Glomerular visceral epithelial cell (primary cell): Measurements from ENCODE around the gene TBCK.

ENCODE experiments used
- DNase-seq: peaks from one replicate; pipeline ENCODE4 v3.0.0-alpha.2; 2016; ENCODE audit errors: extremely low spot score

TBCK gene

GRCh38 chr4:106315968-106316772 is at the start of gene TBCK, which contains the start of gene AIMP1:
Gene TBCK (minus strand): TSS chr4:106316209. CDS start chr4:106308960, 7,249 bp downstream.
Gene AIMP1 (plus strand): TSS chr4:106316550. CDS start chr4:106325010, 8,460 bp downstream.
- DNase-seq, result peak; percentile 90

GRCh38 chr4:106365613-106366012 is 49.6 kb upstream of the TBCK start:
- DNase-seq, result peak; percentile 66

- no peak for DNase-seq
Observed at GRCh38 chr4:106364282-106364681, 48.3 kb upstream of the TBCK start.

GRCh38 chr4:106362086-106362825 is 46.2 kb upstream of the TBCK start:
- DNase-seq, result no peak

- peak; percentile 25 for DNase-seq
Observed at GRCh38 chr4:106358899-106359298, 42.9 kb upstream of the TBCK start.

GRCh38 chr4:106355193-106355592 is 39.2 kb upstream of the TBCK start:
- DNase-seq, result no peak

- no peak for DNase-seq
Observed at GRCh38 chr4:106353786-106354185, 37.8 kb upstream of the TBCK start.

- DNase-seq, result no peak
Observed at GRCh38 chr4:106351016-106351415, 35.0 kb upstream of the TBCK start.

GRCh38 chr4:106347167-106347566 is 31.2 kb upstream of the TBCK start:
- DNase-seq, result no peak

GRCh38 chr4:106344647-106344970 is 28.6 kb upstream of the TBCK start:
- peak; percentile 19 for DNase-seq

GRCh38 chr4:106343865-106344646 is 28.0 kb upstream of the TBCK start:
- DNase-seq, result peak; percentile 15

GRCh38 chr4:106340774-106341173 is 24.8 kb upstream of the TBCK start:
- no peak for DNase-seq

- DNase-seq, result no peak
Observed at GRCh38 chr4:106339431-106339830, 23.4 kb upstream of the TBCK start.

GRCh38 chr4:106338671-106339070 is 22.7 kb upstream of the TBCK start:
- no peak for DNase-seq

- no peak for DNase-seq
Observed at GRCh38 chr4:106337916-106338315, 21.9 kb upstream of the TBCK start.

GRCh38 chr4:106336618-106337017 is 20.6 kb upstream of the TBCK start:
- no peak for DNase-seq

GRCh38 chr4:106334741-106335470 is 18.9 kb upstream of the TBCK start:
- no peak for DNase-seq

GRCh38 chr4:106333186-106333585 is 17.2 kb upstream of the TBCK start:
- DNase-seq, result no peak

GRCh38 chr4:106329041-106329618 is 13.1 kb upstream of the TBCK start:
- peak; percentile 46 for DNase-seq

GRCh38 chr4:106325800-106326199 is 9.8 kb upstream of the TBCK start:
- no peak for DNase-seq

- DNase-seq, result no peak
Observed at GRCh38 chr4:106323119-106323518, 7.1 kb upstream of the TBCK start.
